DND-41 (cell line): Measurements from ENCODE around the gene DTNB.

ENCODE experiments used
- ATAC-seq: fragments of 200-7000 bp; cut with Tn5 transposase; 3 replicates; pipeline ENCODE4 v1.9.1; 2021; ENCODE audit warnings: low read depth; ENCODE audit not compliant: insufficient read depth
- DNase-seq: peaks from one replicate; pipeline ENCODE4 v3.0.0-alpha.2; 2020
- H2AFZ ChIP-seq: 2 replicates; pipeline ENCODE4 v1.6.0; 2012; ENCODE audit warnings: low read depth, low read length
- H3K27ac ChIP-seq: 2 replicates; pipeline ENCODE4 v1.5.1; 2012; ENCODE audit warnings: low read length, inconsistent platforms
- H3K27me3 ChIP-seq: fragments of 200-600 bp; sonication (generic); 2 replicates; pipeline ENCODE4 v1.6.0; 2012; ENCODE audit warnings: low read length, mild to moderate bottlenecking, inconsistent platforms; ENCODE audit not compliant: insufficient read depth, poor library complexity
- H3K36me3 ChIP-seq: 2 replicates; pipeline ENCODE4 v1.5.1; 2012; ENCODE audit warnings: low read length, inconsistent platforms; ENCODE audit not compliant: insufficient read depth
- H3K4me1 ChIP-seq: 2 replicates; pipeline ENCODE4 v1.5.1; 2012; ENCODE audit warnings: mild to moderate bottlenecking, low read length; ENCODE audit not compliant: insufficient read depth
- H3K4me2 ChIP-seq: 2 replicates; pipeline ENCODE4 v1.6.0; 2012; ENCODE audit warnings: mild to moderate bottlenecking, moderate library complexity, low read length, inconsistent platforms; ENCODE audit not compliant: insufficient read depth
- H3K4me3 ChIP-seq, 2 experiments: fragments of 200-600 bp in 1 of 2; shearing (Covaris generic) in 1 of 2; 2 replicates each; pipeline ENCODE4 v1.5.1; 2012 to 2016; ENCODE audit warnings: inconsistent platforms in 2 of 2, low read length in 2 of 2, mild to moderate bottlenecking in 2 of 2, low read depth in 1 of 2, moderate library complexity in 1 of 2
- H3K79me2 ChIP-seq: 2 replicates; pipeline ENCODE4 v1.6.0; 2012; ENCODE audit warnings: low read length, inconsistent platforms; ENCODE audit not compliant: insufficient read depth
- H3K9ac ChIP-seq: 2 replicates; pipeline ENCODE4 v1.6.0; 2012; ENCODE audit warnings: low read depth, mild to moderate bottlenecking, inconsistent platforms, low read length, moderate library complexity
- H3K9me3 ChIP-seq: 2 replicates; pipeline ENCODE4 v1.5.1; 2012; ENCODE audit warnings: low read length, moderate library complexity, mild to moderate bottlenecking, inconsistent platforms; ENCODE audit not compliant: insufficient read depth, severe bottlenecking
- H4K20me1 ChIP-seq: 2 replicates; pipeline ENCODE4 v1.6.0; 2012; ENCODE audit warnings: low read length; ENCODE audit not compliant: insufficient read depth
- EZH2 ChIP-seq: IDR thresholded peaks from 3 replicates; pipeline ENCODE4 v1.6.1; 2012; ENCODE audit warnings: borderline replicate concordance, low read depth, mild to moderate bottlenecking, moderate library complexity, low read length, inconsistent platforms; ENCODE audit not compliant: severe bottlenecking
- TF ChIP-seq, protein P1 (sequence below): IDR thresholded peaks from 2 replicates; pipeline ENCODE4 v1.5.1; 2012; ENCODE audit warnings: borderline replicate concordance, low read length, moderate library complexity, mild to moderate bottlenecking; ENCODE audit not compliant: poor library complexity, severe bottlenecking; ENCODE audit errors: extremely low read depth

DTNB gene

GRCh38 chr2:25376750-25377621 lies 296.4 kb downstream of the DTNB start:
- peaks cover 7% of the 10 kb centered on the region; the same call in 1 of the 2 replicates for H4K20me1 ChIP-seq
- peak overlapping the region; percentile 67 for H3K4me2 ChIP-seq
- H3K9ac ChIP-seq: peak overlapping the region; percentile 39
- H3K9me3 ChIP-seq: no peaks in the 10 kb centered on the region
- H3K4me1 ChIP-seq: peaks cover 20% of the 10 kb centered on the region
- H3K27me3 ChIP-seq: no peaks in the 10 kb centered on the region
- H3K27ac ChIP-seq: peak overlapping the region; percentile 56
- H3K36me3 ChIP-seq: no peaks in the 10 kb centered on the region
- DNase-seq: peak; percentile 94
- peak; percentile 100 for ATAC-seq
- H3K4me3 ChIP-seq: peak overlapping the region in 1 of 2 experiments; percentile 45; a peak in 2 of 4 replicates
- H3K79me2 ChIP-seq: no peaks in the 10 kb centered on the region
- TF ChIP-seq, protein P1, sequence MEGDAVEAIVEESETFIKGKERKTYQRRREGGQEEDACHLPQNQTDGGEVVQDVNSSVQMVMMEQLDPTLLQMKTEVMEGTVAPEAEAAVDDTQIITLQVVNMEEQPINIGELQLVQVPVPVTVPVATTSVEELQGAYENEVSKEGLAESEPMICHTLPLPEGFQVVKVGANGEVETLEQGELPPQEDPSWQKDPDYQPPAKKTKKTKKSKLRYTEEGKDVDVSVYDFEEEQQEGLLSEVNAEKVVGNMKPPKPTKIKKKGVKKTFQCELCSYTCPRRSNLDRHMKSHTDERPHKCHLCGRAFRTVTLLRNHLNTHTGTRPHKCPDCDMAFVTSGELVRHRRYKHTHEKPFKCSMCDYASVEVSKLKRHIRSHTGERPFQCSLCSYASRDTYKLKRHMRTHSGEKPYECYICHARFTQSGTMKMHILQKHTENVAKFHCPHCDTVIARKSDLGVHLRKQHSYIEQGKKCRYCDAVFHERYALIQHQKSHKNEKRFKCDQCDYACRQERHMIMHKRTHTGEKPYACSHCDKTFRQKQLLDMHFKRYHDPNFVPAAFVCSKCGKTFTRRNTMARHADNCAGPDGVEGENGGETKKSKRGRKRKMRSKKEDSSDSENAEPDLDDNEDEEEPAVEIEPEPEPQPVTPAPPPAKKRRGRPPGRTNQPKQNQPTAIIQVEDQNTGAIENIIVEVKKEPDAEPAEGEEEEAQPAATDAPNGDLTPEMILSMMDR: peak; percentile 98
- no peak for TF ChIP-seq EZH2
- peak overlapping the region; percentile 70 for H2AFZ ChIP-seq

DNA sequence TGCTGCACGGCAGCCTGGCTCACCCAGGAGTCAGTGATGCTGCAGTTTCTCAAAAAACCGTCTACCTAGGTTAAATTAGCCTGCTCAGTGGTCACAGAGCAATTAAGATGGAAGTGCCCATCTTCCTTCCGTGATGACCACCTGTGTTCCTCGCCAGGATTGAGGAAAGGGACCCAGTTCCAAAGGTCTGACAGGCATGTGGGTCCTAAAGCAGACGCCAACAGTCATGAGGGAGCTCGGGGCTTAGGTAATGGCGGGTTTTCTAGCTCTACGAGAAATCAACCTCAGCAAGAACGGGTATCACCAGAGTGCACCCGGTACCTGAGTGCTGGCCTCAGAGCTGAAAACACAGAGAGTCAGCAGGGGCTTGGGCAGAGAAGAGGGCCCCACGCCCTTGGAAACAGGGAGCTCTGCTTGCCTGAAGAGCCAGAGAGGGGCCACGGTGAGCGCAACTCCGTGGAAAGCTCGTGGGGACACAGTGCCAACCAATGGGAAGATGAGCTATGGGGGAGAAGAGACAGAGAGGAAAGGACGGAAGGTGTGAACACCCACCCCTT lies 297.3 kb downstream of the DTNB start:
- Histone ChIP-seq H3K4me3 (peak overlapping the region in 1 of 2 experiments; percentile 45; a peak in 2 of 4 replicates), H3K79me2 (no peaks in the 10 kb centered on the region), H3K4me1 (peaks cover 20% of the 10 kb centered on the region), H3K4me2 (peak overlapping the region; percentile 67), H3K27ac (no peak overlapping the region), H2AFZ (peak overlapping the region; percentile 70), H4K20me1 (peaks cover 7% of the 10 kb centered on the region; the same call in 1 of the 2 replicates), H3K27me3 (no peaks in the 10 kb centered on the region), H3K36me3 (no peaks in the 10 kb centered on the region), H3K9me3 (no peaks in the 10 kb centered on the region), H3K9ac (peak overlapping the region; percentile 39)
- no peak for ATAC-seq
- TF ChIP-seq EZH2: no peak
- TF ChIP-seq, protein P1: no peak
- no peak for DNase-seq

DNA sequence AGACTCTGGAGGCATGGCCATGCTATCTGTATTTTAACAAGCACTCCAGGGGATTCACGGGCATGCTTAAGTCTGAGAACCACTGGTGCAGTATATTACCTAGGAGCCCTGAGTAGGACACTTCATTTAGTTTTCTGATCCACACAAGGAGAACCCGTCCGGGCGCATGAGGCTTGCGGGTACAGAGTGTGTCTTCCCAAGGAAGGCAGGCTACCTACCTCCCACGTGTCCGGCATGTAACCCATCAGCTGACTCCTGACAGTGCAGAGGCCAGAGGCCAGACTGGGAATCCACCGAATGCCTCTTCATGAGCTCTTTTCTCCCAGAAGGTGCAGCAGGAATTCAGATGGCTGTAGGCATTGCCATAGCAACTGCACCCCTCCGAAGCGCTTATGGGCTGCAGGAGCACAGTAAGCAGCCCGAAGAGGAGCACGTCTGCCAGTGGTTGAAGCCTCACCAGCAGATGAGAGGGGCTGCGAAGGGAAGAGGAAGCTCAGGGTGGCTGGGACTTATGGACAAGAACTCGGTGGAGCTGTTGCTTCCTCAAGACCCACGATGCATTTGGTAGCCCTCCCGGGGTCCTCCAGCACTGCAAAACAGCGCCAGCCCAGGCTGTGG lies 297.9 kb downstream of the DTNB start:
- no peak overlapping the region for H3K4me3 ChIP-seq
- no peaks in the 10 kb centered on the region for H3K36me3 ChIP-seq
- TF ChIP-seq, protein P1: no peak
- no peak for TF ChIP-seq EZH2
- DNase-seq (no peak), ATAC-seq (no peak)
- no peak overlapping the region for H3K9ac ChIP-seq
- peaks cover 20% of the 10 kb centered on the region for H3K4me1 ChIP-seq
- no peak overlapping the region for H2AFZ ChIP-seq
- no peaks in the 10 kb centered on the region for H3K9me3 ChIP-seq
- H3K4me2 ChIP-seq: no peak overlapping the region
- peaks cover 7% of the 10 kb centered on the region; the same call in 1 of the 2 replicates for H4K20me1 ChIP-seq
- H3K27me3 ChIP-seq: no peaks in the 10 kb centered on the region
- no peaks in the 10 kb centered on the region for H3K79me2 ChIP-seq
- no peak overlapping the region for H3K27ac ChIP-seq
